Activated CD8-positive, alpha-beta memory T cell treated with anti-CD3 and anti-CD28 coated beads, Interleukin-2, amount 50 U/mL, for 24 hours (primary cell): Measurements from ENCODE around the gene ASIC2.

Experiments used
- DNase-seq: peaks from one replicate; pipeline ENCODE4 v3.0.0-alpha.2; 2020; ENCODE audit errors: extremely low read depth

Gene ASIC2

GRCh38 chr17:33154869-33155455, 138.1 kb downstream of the ASIC2 start:
- DNase-seq, result no peak

- DNase-seq, result no peak
These were observed 140.3 kb downstream of the ASIC2 start for GRCh38 chr17:33152783-33153182.

GRCh38 chr17:33151565-33151964, 141.5 kb downstream of the ASIC2 start:
- no peak for DNase-seq

DNA sequence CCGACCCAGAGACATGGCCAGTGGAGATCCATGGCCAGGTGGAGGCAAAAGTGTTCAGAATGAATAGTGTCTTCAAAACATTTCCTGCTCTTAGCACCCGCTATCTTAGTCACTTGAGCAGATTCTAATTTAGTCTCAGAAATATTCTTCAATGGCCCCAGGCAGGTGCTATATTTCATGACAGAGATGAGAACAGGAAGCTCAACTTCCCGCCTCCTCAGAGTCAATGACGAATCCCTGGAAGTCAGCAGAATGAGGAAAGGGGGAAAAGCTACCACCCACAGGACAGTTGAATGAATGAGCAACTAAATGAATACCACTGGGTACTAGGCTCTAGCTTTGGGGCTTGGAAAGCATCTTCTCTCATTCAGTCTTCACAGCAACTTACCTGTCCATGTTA, 147.2 kb downstream of the ASIC2 start:
- no peak for DNase-seq

- DNase-seq, result no peak
These were observed 148.3 kb downstream of the ASIC2 start for GRCh38 chr17:33144837-33145236.

DNA sequence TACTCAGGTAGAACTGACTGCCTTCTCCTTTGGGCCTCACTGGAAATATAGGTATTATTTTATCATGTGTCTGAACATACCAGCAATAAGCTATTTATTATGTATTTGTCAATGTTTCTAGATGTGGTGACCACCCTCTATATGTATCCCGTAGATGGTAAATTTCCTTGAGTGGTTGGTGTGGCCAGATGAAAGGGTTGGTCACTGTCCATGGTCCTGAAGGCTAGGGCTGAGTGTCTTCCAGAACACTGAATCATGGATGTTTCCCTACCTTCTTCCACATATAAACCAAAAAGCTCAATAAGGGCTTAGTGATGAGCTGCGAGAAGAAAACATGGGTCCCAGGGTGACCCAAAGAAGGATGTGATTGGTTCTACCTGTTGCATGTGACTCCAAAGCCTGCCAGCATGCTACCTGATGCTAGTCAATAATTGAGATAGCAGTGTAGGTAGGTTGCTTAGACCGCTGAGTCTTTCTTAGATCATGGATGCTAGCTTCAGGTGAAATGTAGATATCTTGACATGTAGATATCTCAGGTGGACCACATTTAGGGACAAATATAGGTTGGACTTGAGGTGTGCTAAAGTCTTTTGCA, 150.3 kb downstream of the ASIC2 start:
- DNase-seq, result no peak

DNA sequence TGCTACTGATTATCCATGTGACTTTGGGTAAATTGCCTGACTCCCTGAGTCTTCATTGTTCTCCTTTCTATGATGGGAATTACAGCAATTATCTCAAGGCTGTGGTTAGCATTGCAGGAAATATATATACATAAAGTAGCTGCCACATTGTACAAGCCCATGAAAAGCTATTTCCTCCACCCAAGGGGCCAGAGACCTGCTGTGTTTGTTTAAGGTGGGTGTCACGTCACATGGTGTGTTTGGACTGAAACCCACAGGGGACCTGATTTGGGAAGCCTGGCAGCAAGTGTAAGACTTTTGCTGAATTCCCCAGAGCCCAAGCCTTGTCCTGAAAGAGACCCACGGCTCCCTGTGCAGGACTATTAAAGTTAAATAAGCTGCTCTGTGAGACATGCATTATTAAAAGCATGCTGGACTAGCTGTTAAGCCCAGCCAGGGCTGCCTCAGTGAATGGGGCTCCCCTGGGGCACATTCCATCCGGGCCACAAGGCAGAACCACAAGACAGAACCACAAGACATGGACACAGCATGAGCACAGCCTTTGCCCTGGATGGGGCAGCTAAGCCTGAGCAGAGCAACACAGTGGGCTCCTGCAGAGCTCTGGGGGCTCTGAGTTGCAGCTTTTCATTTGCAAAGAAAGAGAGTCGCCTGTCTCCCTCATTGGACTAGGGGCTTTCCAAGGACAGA, 152.5 kb downstream of the ASIC2 start:
- no peak for DNase-seq

GRCh38 chr17:33138627-33139026, 154.5 kb downstream of the ASIC2 start:
- DNase-seq, result no peak

GRCh38 chr17:33137426-33137825, 155.7 kb downstream of the ASIC2 start:
- DNase-seq, result no peak

DNA sequence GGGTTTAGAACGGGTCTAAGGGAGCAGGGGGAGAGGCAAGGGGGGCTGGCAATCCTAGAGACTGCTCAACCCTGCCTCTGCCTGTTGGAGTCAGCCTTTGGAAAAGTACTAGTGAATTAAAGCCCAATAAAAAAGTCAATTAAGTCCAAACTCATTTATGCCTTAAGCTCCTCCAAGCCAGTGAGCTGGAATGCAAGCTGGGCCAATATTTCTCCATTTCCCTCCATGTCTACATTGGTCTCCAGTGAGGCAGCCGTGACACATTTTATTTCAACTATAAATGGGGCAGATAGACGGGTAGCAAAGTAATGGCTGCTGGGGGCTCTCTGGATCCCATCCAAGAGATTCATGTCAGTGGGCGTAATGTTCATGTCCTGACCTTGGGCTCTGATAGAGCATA, 157.4 kb downstream of the ASIC2 start:
- DNase-seq, result no peak

DNA sequence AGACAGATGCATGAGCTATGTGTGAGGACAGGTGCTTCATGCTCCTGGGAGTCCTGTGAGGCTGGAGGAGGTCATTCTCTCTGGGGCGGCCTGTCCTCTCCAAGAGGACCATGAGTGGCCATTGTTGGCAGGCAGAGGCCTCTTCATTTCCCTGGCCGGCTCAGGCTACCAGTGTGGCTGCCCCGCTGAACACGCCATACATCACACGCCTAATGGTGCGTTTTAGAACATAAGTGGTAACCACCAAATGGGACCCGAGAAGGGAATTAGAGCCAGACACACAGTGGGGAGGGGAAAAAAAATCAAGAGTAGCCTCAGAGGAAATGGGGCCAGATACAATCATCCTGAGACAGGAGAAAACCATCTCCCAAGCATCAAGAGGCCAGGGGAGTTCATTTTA, 161.5 kb downstream of the ASIC2 start:
- DNase-seq, result no peak

DNA sequence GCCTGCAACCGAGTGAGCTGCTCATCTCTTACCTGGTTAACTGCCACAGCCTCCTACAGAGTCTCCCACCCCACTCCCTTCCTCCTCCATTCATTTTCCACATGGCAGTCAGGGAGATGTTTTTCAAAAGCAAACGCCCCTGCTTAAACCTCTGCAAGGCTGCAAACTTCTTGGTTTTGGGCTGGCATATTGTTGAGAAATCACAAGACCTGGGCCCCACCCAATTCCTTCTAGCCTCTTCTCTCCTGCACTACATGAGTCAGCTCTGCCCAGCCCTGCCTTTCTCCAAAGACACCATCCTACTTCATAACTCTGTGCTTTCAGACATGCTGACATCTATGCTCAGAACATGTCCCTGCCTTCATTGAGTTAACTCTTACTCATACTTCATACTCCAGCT, 165.4 kb downstream of the ASIC2 start:
- no peak for DNase-seq

GRCh38 chr17:33126086-33126485, 167.0 kb downstream of the ASIC2 start:
- DNase-seq, result no peak

DNA sequence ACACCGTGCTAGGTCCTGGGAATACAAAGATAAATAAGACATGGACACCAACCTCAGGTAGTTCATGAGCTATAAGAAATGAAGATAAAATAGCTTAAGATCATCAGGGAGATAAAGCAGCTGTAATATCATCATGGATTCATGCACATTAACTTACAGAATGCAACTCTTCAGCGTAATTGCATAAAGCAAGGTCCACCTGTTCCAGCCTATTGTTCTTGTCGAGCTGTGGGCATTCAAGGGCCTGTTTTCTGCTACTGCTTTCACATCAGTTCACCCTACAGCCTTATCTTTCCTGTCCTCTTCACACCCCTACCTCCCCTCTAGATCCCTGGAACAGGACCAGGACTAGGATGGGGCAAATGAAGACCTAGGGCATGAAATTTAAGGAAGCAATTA, 167.5 kb downstream of the ASIC2 start:
- no peak for DNase-seq

DNA sequence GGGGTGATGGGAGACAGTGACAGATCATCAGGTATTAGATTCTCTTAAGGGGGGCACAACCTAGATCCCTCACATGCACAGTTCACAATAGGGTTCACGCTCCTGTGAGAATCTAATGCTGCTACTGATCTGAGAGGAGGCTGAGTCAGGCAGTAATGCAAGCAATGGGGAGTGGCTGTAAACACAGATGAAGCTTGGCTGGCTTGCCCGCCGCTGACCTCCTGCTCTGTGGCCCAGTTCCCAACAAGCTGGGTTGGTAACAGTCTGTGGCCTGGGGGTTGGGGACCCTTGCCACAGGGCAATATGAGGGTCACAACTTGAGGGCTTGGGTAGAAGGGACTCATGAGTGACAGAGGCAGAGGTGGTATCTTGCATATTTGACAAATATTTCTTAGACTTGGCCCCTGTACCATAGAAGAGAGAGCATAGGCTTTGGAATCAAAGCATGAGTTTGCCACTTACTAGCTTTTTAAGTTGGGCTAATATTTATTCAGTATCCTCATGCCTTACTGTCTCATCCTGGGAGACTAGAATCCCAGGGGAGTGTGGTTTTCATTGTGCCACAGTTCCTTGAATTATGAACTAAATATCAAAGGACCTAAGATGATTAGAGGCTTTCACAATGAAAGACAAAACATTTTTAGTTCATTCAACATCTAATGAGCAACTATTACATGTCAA, 168.1 kb downstream of the ASIC2 start:
- no peak for DNase-seq

DNA sequence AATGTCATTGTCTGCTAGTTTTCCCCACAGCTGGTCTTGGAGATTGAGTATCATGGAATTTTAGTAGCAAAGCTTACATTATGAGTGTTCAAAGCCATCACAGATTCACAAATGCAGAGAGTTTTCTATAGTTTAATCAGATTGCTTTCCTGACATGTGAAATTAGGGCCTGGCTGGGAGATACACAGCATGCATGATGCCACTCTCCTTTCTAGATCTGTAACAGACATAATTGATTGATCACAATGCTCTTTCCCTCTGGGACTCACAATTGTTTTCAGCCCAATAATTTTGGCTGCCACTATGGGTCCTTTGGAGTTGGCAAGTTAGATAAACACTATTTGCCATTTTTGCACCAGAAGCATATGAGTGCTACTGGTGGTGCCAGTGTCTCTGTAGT, 168.9 kb downstream of the ASIC2 start:
- no peak for DNase-seq

GRCh38 chr17:33121756-33122155, 171.3 kb downstream of the ASIC2 start:
- no peak for DNase-seq

DNA sequence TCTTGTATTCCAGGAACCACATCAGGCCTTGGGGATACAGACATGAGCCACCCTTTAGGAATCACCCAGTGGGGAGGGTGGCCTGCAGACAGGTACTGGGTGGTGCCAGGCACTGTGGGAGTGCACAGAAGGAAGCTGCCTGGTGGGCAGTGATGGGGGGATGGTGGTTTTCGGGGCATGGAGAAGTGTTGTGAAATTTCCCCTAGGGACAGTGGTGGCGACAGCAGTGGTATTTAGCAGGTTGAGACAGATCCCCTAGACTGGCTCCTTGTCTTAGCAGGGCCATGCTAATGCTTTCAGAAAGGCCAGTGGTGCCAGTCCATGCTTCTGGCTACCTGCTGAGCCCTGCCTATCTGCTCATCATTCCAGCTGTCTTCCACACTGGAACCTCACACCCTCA, 171.8 kb downstream of the ASIC2 start:
- DNase-seq, result no peak

GRCh38 chr17:33120103-33120502, 173.0 kb downstream of the ASIC2 start:
- no peak for DNase-seq

GRCh38 chr17:33118391-33119075, 174.6 kb downstream of the ASIC2 start:
- DNase-seq, result no peak

GRCh38 chr17:33116021-33116551, 177.0 kb downstream of the ASIC2 start:
- DNase-seq, result no peak

GRCh38 chr17:33115366-33115765, 177.7 kb downstream of the ASIC2 start:
- no peak for DNase-seq
